Hippocampal formation (tissue), 2 donors: ENCODE measurements around the gene EIF4EBP3.

Experiments used
- DNase-seq, 2 donors: peaks; one replicate each; lab custom pipeline; 2025; lab: John Stamatoyannopoulos, UW

EIF4EBP3 gene

DNA sequence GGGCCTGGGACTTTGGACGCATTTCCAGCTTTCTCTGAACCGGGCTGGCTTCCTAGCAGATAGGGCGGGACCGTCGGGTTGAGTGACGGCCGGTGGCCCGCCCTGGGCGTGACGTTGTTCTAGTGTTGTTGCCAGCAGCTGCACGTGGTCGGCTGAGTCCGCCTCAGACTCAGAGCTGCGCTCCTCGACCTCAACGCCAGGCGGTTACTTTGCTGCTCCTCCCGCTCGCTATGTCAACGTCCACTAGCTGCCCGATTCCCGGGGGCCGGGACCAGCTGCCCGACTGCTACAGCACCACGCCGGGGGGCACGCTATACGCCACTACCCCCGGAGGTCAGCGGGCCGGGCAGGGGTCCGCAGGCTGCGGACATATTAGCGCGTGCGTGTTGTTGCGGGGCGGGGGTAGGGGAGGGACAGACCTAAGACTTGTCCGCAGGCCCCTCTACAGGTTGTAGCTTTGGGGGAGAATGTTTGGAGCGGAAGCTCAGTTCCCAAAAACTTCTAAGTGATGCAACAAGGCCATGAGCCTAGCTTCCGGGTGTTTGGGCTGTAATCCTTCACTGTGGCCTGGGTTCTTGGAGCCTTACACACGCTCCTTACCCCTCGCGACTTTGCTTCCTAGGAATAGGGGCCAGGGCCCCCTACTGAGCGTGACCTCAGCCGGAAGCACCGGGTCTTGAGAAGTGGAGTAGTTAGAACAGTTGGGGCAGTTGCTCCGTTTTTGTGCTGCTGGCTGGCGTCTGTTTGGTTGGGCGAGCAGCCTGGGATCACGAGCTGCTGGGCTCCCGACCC, at the start of gene EIF4EBP3:
TSS of gene EIF4EBP3 (plus strand) at position 155 of the 792 bp plus-strand sequence. CDS start at position 231, 76 bp downstream.
- peak; percentile 94 to 96 for DNase-seq

DNA sequence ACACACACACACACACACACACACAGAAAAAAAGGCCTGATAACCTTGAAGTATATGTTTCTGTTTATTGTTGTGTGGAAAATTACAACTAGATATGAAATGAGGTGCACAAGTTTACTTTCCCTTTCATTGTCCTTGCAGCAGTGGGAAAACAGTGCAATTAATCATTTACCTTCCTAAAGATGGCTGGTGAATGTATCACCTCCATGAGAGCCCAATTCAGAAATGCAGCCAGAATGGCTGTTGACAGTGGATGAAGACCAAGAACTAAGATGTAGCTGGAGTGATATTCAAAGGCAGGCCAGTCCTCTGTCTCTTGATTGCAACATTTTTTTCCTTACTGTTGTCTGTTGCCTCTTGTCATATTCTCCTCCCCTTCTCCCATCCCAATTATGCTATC, 49.6 kb upstream of the EIF4EBP3 start:
- DNase-seq = no peak

DNA sequence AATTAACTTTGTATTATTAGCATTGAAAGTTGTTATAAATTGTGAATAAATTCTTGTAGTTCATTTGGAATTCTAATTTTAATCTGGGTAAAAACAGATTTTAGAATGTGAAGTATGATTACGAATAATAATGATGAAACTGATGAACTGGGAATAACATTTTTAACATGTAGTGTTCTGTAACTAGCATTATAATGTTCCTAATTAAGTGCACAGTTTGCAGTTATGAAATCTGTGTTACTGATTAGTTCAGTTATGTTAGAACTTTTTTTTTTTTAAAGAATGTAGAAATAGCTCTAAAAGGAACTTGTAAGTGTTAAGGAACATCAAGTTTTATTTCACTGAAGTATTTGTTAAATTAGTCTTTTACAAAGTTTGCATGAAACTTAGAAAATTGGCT, 48.9 kb upstream of the EIF4EBP3 start:
- no peak for DNase-seq

DNA sequence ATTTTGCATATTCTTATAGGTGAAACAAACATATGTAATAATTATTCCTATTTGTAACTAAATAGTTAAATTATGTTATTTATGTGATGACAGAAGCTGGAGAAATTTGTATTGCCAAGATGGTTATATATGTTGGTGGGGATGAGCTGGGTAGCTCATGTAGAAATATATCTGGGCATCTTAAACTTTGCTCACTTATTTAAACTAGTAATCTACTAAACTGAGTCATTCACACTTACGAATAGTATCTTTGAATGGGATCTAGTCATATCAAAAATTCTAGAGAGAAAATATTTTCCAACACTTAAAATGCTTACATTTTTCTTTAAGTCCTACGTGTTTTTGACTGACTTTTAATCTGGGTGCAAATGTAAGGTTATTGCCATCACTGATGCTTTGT, 44.6 kb upstream of the EIF4EBP3 start:
- no peak for DNase-seq

DNA sequence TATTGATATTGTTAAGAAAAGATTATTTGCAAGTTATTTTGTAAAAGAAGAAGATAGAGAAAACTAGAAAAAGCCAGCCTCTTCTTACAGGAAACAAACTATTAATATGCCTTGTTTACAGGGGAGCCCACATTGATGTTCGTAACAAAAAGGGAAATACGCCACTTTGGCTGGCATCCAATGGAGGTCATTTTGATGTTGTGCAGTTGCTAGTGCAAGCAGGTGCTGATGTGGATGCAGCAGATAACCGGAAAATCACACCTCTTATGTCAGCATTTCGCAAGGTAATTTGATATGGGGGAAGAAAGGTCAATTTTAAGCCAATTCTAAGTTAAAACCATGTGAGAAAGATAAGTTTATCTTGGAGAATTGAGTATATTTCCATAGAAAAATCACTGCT, 37.6 kb upstream of the EIF4EBP3 start:
- no peak for DNase-seq

DNA sequence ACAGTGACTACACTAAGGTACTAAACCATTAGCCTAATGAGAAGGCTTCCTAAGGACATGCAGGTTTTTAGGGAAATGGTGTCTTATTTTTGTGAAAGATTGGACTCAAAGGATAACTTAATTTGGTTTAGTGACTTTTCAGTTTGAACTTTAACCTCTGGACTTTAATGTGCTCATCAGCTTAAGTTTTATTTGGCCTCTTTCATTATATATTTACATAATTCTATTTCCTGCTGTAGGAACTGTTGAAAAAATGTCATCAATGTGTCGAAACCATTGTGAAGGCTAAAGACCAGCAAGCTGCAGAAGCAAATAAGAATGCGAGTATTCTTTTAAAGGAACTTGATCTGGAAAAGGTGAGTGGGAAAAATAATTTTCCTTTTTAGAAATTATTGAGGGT, 34.3 kb upstream of the EIF4EBP3 start:
- DNase-seq = no peak

DNA sequence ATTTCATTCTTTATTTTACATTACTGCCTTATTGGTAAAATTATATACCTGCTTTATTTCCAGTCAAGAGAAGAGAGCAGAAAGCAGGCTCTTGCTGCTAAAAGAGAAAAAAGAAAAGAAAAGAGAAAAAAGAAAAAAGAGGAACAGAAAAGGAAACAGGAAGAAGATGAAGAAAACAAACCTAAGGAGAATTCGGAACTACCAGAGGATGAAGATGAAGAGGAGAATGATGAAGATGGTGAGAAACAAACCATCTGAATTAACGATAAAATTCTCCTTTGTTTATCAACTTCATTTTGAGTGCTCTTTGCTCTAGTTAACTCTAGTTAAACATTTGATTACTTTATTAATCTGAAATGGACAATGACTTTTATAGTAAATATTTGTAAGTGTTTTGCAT, 23.5 kb upstream of the EIF4EBP3 start:
- no peak for DNase-seq

DNA sequence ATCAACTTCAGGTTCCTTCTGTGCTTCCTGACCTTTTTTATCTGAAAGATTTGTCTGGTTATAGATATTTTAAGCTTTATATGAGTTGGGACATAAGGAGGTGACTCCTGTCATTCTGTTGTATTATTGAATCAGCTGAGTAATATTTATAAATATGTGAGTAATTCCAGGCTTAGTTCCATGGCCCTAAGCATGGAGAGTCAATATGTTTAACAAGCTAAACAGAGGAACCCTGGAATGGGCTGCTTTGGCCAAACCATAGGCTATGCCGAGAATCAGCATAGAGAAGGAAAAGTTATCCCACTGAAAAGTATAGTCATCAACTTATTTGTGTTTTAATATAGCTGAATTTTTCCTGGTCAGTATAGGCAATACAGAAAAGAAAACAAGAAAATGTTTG, 7.2 kb upstream of the EIF4EBP3 start:
- DNase-seq = no peak

DNA sequence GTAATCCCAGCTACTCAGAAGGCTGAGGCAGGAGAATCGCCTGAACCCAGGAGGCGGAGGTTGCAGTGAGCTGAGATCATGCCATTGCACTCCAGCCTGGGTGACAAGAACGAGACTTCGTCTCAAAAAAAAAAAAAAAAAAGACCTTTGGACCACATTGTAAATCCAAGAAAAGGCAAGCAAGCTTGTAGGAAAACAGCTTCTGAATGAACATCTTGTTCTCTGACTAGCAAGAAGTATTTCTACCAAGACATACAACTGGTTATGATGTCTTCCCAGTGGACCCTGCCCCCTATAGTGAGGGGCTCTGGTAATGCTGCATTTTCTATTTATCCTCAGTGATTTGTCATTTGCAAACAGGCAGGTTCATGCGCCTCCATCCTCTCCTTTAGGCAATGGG, 4.5 kb upstream of the EIF4EBP3 start:
- no peak for DNase-seq

DNA sequence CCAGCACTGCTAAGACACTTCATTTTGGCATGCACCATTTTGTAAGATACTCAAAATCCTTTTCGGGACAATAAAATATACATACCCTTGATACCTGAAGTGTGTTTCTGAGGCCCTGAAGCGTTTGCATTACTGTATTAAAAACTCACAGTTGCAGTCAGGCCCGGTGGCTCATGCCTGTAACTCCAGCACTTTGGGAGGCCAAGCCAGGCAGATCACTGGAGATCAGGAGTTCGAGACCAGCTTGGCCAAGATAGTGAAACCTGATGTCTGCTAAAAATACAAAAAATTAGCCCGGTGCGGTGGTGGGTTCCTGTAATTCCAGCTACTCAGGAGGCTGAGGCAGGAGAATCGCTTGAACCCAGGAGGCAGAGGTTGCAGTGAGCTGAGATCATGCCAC, 2.5 kb upstream of the EIF4EBP3 start:
- DNase-seq = no peak

DNA sequence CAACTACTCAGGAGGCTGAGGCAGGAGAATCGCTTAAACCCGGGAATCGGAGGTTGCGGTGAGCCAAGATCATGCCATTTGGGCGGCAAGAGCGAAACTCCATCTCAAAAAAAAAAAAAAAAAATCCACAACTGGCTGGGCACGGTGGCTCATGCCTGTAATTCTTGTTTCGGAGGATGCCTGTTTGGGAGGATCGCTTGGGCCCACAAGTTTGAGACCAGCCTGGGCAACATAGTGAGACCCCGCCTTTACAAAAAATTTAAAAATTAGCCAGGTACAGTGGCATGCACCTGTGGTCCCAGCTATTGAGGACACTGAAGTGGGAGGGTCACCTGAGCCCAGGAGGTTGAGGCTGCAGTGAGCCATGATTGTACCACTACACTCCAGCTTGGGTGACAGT, 1.9 kb upstream of the EIF4EBP3 start:
- no peak for DNase-seq

DNA sequence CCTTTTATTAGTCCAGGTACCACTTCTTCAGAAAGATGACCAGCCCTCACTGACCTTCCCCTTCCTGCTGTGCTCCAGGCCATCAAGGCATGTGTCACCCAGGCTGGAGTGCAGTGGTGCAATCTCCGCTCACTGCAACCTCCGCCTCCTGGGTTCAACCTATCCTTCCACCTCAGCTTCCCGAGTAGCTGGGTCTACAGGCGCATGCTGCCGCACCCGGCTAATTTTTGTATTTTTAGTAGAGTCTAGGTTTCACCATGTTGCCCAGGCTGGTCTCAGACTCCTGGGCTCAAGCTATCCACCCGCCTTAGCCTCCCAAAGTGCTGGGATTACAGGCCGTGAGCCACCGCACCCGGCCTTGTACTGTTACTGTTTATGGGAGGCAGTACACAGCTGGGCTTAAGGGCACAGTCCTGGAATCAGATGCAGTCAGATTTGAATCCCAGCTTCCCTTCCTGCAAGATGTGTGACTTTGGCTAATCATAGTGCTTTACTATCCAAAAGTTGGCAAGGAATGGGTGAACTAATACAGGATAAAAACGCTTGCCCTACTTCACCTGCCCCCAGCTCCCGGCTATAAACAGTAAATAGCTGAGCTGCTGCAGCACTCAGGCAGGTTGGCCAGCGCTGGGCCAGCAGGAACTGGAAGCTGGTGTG, 483 bp upstream of the EIF4EBP3 start:
- DNase-seq = no peak

DNA sequence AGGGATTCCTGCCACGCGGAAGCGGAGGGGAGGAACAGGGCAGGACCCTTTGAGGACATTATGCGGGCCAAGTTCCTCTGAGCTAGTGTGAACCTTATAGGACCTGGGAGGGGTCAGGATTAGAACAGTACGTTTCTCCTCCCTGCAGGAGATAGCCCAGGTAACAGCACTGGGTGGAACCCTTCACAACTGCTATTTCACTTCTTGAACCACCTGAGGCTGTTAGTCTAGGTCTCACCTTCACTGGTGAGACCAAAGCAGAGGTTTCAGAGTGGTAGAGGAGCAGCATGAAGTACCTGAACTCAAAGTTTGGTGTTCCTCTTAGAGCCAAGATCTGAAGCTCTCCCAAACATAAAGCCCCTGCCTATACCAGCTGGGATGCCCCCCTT, 832 bp downstream of the EIF4EBP3 start:
- DNase-seq = no peak

DNA sequence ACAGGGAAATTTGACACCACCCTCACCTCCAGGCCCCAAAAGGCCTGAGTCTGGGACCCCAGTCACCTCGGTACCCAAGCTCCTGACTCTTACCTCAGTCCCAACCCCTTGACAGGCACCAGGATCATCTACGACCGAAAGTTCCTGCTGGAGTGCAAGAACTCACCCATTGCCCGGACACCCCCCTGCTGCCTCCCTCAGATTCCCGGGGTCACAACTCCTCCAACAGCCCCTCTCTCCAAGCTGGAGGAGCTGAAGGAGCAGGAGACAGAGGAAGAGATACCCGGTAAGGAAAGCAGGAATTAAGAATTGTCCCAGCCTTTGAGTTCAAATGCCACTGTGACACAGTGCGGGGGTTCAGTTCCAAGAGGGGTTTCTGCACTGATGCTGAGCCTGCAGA, 1.3 kb downstream of the EIF4EBP3 start:
- no peak for DNase-seq

DNA sequence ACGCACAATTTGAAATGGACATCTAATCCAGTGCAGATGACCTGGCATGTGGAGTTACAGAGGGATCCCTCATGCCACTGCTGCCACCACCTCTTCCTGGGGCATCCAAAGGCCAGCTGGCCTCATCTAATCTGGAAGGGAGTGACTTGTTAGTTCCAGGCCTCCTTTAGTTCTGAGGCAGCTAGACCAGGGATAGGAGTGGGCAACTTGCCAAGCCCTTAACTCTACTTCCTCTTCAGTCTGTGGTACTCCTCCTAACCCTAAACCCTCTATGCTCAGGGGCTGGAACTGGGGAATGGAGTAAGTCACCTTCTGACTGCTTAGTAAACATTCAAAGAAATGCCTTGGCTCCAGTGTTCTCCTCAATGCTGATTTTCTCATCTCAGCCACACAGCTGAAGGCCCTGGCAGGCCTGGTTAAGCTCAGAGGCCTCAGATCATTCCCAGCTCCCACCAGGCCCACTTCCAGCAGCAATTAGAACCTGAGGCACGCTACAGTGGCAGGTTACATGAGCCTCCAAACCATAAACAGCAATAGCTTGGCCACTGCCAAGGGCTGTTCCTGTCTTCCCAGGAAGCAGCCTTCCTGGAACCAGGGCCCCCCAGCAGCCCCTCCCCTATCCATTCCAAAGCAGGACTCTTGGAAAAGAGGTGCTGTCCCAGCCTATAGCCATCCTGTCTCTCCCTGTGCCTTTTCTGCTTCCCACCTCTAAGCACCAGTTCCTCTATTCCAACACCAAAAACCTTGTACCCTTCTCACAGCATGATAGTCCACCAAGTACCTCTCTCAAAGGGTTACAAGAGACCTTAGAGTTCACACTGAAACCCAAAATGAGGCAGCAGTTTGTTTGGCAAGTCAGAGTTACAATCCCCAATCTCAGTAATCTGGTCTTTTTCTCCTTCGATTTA, 2.0 kb downstream of the EIF4EBP3 start:
- no peak for DNase-seq

DNA sequence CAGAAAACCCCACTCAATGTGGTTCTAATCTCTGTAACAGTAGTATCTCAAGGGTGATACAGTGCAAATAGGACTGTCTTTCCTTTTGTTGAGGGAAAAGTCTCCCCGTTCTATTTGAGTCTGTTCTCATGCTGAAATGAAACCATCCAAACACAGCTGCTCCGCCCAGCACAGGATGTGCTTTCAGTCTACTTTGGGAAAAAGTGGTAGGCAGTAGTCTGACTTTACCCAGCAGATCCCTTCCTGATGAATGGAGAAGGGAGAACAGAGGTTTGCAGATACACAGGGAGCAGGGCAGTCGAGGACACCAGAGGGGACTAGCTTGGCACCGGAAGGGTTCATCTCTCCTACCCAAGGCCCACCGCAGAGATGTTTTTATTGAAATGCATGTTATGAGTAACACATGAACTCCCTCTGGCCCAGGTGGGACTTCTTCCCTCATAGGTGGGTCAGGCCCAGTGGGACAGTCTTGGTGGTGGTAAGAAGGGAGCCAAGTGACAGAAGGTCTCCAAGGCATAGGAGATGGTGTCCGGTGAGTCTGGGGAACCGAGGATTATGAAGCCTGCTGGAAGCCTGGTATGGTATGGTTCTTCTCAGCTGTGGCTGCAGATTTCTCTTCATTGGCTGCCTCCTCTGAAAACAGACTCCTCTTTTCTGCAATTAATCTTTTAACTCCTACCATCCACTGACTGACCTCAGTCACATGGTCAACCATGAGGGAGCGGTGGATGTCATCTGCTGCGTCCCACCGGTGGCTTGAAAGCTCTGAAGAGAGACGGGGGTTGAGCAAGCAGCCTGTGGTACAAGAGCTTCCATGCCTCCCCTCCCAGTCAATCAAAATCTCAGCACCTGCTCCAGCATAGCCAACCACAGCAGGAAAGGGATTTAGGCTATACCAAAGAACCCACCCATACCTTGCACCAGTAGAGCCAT, 3.0 kb downstream of the EIF4EBP3 start:
- peak in 1 of 2 donors; percentile 5 for DNase-seq

DNA sequence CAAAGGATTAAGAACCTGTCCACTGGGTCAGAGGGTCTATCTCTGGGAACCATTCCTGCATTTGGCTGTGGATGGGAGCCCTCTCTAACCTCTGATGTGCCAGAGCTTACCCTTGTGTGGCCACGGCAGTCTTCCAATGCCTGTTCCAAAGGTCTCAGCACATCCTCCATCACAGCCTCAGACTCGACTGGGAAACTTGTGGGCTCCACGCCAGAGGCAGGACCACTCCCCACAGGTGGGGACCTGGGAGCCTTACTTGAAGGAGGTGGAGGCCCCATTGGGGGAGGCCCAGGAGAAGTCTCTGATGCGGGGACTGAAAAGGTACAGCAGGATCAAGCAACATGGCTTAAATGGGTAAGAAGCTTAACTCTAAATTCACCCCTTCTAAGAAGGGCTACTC, 4.4 kb downstream of the EIF4EBP3 start:
- DNase-seq = no peak

DNA sequence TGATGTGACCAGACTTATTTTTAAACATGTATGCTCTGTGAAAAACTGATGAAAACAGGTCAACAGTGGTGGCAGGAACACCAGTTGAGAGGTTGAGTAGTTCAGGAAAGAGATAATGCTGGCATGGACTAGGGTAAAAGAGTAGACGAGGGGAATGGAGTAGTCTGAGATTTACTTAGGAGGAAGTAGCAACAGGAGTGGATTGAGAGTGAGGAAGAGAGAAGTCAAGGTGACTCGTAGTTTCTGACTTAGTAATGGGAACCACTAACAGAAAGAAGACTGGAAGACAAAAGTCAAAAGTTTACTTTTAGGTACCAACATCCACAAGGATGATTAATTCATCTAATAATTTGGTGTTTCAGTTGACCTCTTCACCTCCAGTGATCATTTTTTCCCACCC, 6.2 kb downstream of the EIF4EBP3 start:
- no peak for DNase-seq

DNA sequence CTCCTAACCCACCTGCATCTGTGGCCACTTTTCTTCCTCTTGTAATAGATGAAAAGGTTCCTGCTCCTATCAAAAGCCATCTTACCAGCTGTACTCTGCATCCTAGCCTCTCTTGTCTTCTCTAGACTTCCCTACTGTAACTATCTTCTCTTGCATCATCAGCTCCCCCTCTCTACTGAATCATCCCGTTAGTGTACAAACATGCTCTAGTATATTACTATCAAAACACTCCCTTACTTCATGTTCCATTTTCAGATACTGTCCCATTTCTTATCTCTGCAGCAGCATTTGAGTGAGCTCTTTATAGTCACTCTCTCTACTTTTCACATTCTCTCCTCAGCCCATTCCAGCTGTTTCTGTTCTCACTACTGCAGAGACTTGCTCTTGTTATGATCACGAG, 7.0 kb downstream of the EIF4EBP3 start:
- no peak for DNase-seq

DNA sequence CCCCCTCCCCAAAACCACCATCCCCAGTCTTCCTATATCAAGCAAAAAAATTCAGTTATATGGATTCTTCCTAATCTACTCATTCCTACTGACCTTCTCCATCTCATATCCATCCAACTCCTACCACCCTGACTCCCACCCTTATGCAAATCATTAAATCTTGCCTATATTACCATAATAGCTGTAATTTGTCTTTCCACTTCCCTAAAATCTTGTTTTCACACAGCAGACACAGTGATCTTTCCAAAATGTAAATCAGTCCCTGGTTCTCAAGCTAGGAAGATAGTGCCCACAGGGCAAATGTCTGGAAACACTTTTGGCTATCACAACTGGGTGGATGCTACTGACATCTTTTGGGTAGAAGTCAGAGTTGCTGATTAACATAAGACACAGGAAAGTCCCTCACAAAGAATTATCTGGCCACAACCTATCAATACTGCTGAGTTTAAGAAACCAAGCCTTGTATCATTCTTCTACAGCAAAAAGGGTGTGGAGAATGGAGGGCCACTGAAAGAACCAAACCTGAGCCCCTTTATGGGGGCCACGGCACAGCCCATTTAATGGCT, 8.4 kb downstream of the EIF4EBP3 start:
- no peak for DNase-seq

DNA sequence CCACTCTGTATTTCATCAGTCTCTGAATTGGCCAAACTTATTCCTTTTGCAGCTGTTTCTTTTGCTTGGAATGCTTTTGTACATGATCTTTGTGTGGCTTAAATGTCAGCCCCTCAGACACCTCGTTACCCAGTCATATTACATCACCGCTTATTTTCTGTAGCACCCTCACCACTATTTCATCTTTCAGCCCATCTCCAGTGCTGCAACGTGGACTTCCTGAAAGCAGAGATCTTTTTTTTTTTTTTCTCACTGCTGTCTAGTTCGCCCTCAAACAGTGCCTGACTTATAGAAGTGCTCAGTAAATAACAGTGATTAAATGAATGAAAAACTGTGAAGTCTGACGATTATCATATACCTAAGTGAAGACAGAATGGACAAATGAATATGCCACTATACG, 9.0 kb downstream of the EIF4EBP3 start:
- no peak for DNase-seq
